Measurements from ENCODE around the gene ZDHHC14. TPM values are rescaled to one million over a fixed set of nuclear protein-coding genes. Genes with fewer than 3 reads are reported as not detected.
"Not testable (repeated sequence)": the region's sequence is repeated elsewhere in the genome, so short reads cannot be mapped to it uniquely, and the experiment has no call there.

ZDHHC14 gene
- total RNA-seq, 4 donors from 2014 or later: 7.3 to 14.4 (median 8.1) TPM

DNA sequence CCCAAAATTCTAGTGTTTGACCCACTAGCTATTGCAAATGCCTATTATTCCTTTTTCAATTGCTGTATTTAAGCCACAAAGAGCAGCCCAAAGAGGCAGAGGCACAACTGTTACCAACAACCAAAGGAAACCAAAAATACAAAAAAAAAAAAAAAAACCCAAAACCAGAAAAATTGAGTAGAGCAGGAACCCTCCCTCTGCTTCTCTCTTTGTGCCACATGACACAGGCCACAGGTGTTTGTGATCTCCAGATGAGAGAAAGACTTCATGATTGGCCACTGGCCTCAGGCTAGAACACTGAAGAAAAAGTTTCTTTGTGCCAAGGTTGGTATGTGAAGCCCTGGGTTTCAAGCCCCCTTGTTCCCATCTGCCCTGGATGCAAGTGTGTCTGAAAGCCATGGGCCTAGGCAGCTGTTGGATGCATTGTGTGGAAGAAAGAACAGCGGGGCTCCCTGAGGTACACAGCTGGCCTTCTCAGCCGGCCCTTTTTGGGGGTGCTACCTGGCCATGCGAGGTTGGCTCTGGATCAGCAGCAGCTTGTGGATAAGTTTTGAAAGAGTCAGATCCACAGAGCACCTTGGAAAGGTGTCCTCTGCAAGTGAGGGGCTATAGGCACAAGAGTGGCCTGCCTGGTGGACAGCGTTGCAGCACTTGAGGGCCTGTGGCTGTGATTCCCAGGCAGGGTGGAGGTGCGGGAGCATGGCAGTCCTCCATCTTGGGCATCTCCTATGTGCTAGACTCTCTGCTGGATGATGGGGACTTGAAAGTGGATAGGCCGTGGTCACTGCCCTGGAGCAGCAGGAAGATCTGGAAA, 204.5 kb downstream of the ZDHHC14 start:
- no peak overlapping the region for H3K27ac ChIP-seq
- H3K36me3 ChIP-seq: no peaks in the 10 kb centered on the region
- TF ChIP-seq EP300 (IDR thresholded peaks at IDR 0.05): no peak
- TF ChIP-seq POLR2AphosphoS5 (IDR thresholded peaks at IDR 0.05): no peak
- TF ChIP-seq, protein P1, sequence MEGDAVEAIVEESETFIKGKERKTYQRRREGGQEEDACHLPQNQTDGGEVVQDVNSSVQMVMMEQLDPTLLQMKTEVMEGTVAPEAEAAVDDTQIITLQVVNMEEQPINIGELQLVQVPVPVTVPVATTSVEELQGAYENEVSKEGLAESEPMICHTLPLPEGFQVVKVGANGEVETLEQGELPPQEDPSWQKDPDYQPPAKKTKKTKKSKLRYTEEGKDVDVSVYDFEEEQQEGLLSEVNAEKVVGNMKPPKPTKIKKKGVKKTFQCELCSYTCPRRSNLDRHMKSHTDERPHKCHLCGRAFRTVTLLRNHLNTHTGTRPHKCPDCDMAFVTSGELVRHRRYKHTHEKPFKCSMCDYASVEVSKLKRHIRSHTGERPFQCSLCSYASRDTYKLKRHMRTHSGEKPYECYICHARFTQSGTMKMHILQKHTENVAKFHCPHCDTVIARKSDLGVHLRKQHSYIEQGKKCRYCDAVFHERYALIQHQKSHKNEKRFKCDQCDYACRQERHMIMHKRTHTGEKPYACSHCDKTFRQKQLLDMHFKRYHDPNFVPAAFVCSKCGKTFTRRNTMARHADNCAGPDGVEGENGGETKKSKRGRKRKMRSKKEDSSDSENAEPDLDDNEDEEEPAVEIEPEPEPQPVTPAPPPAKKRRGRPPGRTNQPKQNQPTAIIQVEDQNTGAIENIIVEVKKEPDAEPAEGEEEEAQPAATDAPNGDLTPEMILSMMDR (IDR thresholded peaks at IDR 0.05): no peak
- H3K4me3 ChIP-seq: no peak overlapping the region
- 92% methylated on average over 2 of the region's 6 CpGs; no CpG with 5 or more reads in 1 of the 2 donors for WGBS, 2 donors (ENCODE audit: low coverage in 1 of 2)
- H3K9me3 ChIP-seq: no peaks in the 10 kb centered on the region
- no peaks in the 10 kb centered on the region for H3K4me1 ChIP-seq
- no peaks in the 10 kb centered on the region for H3K27me3 ChIP-seq
- no peak for ATAC-seq

DNA sequence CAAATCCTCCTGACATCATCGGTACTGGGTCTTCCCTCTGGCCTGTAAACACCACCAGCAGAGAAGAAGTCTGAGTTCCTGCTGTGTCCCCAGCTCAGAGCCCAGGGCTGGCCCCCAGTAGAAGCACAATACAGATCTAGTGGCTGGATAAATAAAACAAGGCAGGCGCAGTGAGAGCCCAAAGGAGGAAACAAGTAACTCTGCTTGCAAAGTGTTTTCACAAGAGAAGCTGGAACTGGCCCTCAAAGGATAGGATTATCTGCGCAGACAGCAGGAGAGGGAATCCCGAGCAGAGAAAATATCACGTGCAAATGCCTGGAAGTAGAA, 205.1 kb downstream of the ZDHHC14 start:
- Histone ChIP-seq H3K4me3 (no peak overlapping the region), H3K4me1 (no peaks in the 10 kb centered on the region), H3K27me3 (no peaks in the 10 kb centered on the region), H3K27ac (no peak overlapping the region), H3K36me3 (no peaks in the 10 kb centered on the region), H3K9me3 (no peaks in the 10 kb centered on the region)
- WGBS, 2 donors (ENCODE audit: low coverage in 1 of 2): 86 to 98% methylated on average over 4 of the region's 5 CpGs
- TF ChIP-seq EP300 (IDR thresholded peaks at IDR 0.05) (no peak), POLR2A (IDR thresholded peaks at IDR 0.05) (no peak), POLR2AphosphoS5 (IDR thresholded peaks at IDR 0.05) (no peak)
- TF ChIP-seq, protein P1 (IDR thresholded peaks at IDR 0.05): no peak
- no peak for ATAC-seq

DNA sequence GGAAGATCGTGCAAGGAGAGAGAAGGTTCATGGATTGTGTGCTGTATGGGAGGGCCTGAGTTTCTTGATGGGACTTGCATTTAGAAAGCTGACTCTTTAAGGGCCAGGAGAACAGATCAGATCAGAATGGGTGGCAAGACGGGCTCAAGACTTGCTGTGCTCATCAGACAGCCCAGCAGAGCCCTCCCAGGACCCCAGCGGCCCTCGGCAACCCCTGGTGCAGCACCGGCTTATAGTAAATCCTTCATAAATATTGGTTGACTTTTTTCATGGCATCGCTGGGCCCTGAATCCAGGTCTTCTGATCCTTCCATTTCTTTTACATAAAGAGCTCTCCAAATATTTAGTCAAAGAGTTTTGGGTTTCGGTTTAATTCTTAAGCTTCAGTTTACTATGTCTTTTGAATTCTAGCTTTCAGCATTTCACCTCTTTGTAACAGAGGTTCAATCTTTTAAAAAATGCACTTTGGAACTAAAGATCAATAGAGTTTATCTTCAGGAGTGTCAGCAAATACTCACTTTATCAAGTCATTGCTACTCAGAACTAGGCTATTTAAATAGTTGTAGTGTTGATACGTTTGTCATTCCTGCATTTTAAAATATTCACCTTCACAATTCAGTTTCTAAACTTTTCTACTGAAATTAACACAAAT, 205.6 kb downstream of the ZDHHC14 start:
- 88 to 89% methylated on average over 5 to 8 of the region's 8 CpGs for WGBS, 2 donors (ENCODE audit: low coverage in 1 of 2)
- Histone ChIP-seq H3K4me1 (no peaks in the 10 kb centered on the region), H3K36me3 (no peaks in the 10 kb centered on the region), H3K4me3 (no peak overlapping the region), H3K27me3 (no peaks in the 10 kb centered on the region), H3K27ac (no peak overlapping the region), H3K9me3 (no peaks in the 10 kb centered on the region)
- TF ChIP-seq, protein P1 (IDR thresholded peaks at IDR 0.05): no peak
- no peak for TF ChIP-seq EP300 (IDR thresholded peaks at IDR 0.05)
- TF ChIP-seq POLR2A (IDR thresholded peaks at IDR 0.05): no peak
- TF ChIP-seq POLR2AphosphoS5 (IDR thresholded peaks at IDR 0.05): no peak
- ATAC-seq: no peak

DNA sequence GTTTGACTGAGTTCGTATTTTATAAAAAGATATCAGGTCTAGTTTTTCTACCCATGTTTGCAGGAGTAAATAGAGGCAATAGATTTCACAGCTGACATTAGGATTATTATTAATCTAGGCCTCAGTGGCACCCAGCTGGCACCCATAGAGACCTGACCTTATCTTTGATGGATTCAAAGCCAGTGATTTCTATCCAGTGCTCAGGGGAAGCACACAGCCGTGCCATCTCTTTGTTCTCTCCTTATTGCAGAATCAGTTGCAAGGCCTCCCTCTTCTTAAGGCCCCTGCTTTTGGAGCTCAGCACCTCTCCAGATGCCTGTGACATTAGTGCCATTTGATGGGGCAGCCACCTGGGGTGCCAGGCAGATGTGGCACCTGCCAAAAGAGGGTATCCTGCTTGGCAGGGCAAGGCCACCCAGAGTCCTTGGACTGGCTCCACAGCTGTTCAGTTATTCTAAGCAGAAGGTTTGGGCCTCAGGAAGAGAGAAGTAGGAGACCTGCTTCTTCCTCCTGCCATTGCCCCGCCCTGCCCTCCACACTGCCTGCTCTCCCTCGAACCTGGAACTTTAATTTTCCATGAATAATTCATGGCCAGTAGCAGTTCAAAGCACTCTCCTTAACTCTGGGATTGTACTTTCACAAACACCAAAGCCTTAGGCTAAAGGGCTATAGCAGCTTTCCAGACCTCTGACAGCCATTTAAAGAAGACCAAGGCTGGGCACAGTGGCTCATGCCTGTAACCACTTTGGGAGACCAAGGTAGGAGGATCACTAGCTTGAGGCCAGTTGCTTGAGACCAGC, 206.3 kb downstream of the ZDHHC14 start:
- 95 to 96% methylated on average over 2 to 4 of the region's 4 CpGs for WGBS, 2 donors (ENCODE audit: low coverage in 1 of 2)
- TF ChIP-seq POLR2A (IDR thresholded peaks at IDR 0.05): no peak
- TF ChIP-seq, protein P1 (IDR thresholded peaks at IDR 0.05): no peak
- TF ChIP-seq POLR2AphosphoS5 (IDR thresholded peaks at IDR 0.05): no peak
- no peak for TF ChIP-seq EP300 (IDR thresholded peaks at IDR 0.05)
- Histone ChIP-seq H3K36me3 (no peaks in the 10 kb centered on the region), H3K27ac (no peak overlapping the region), H3K4me1 (no peaks in the 10 kb centered on the region), H3K27me3 (no peaks in the 10 kb centered on the region), H3K9me3 (no peaks in the 10 kb centered on the region), H3K4me3 (no peak overlapping the region)
- ATAC-seq: no peak

DNA sequence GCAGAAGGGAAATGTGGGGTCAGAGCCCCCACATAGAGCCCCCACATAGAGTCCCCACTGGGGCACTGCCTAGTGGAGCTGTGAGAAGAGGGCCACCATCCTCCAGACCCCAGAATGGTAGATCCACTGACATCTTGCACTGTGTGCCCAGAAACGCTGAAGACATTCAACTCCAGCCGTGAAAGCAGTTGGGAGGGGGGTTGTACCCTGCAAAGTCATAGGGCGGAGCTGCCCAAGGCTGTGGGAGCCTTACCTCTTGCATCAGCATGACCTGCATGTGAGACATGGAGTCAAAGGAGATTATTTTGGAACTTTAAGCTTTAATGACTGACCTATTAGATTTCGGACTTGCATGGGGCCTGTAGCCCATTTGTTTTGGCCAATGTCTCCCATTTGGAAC, 209.7 kb downstream of the ZDHHC14 start:
- not testable (repeated sequence) for H3K27me3 ChIP-seq, H3K9me3 ChIP-seq, H3K4me3 ChIP-seq, H3K27ac ChIP-seq, ATAC-seq, H3K4me1 ChIP-seq
- WGBS, 2 donors (ENCODE audit: low coverage in 1 of 2): 100% methylated on average over 1 of the region's 4 CpGs
- peaks cover 0 to 19% of the 10 kb centered on the region in 2 donors for H3K36me3 ChIP-seq
